ENCODE data around the gene PIK3R6. TPM values are rescaled to one million over a fixed set of nuclear protein-coding genes. Genes with fewer than 3 reads are reported as not detected.

Gene PIK3R6
- total RNA-seq, 3 donors from 2014 or later (not counting 1 experiment from before 2014, with no cell fraction given) = 0.84 to 6.3 (median 1.4) TPM

DNA sequence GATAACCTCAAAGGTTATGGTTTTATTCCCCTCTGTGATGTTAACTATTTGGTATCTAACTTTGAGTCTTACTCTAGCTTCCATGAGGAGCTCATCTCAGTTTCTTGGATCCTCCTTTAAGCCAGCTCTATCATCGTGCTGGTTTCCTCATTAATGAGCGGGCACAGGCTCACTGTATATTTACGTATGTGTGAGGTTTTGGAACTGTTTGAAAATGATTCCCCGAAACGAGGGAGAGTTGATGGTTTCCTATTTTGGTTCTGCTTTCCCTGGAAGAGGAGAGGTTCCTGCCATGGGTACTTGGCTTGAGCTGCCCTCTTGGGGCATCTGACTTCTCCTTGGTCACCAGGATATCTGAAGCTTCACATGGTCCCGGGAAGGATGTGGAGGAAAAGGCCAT is 32.7 kb upstream of the PIK3R6 start:
- intact Hi-C loops (cut with micrococcal nuclease) = no loop called here
- peaks cover 25% of the 10 kb centered on the region for H3K36me3 Mint-ChIP-seq

DNA sequence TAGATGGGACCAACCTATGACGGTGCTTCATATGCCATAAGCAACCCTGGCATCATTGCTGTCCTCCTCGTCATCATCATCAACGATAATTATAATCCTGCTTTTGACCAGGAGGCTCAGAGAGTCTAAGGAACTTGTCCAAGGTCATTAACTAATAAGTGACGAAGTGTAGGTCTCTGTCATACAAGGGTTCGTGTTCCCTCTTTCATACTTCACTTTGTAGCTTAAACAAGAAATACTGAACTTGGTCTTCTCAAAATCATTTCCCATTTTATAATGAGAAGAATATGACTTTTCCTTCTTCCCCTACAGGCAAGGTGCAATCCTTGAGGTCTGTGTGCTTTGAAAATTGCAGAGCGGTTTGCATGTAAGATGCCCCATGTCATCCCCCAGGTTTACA is 31.2 kb upstream of the PIK3R6 start:
- Mint-ChIP-seq H3K9me3 (no peaks in the 10 kb centered on the region), H3K27ac (peak overlapping the region; percentile 80 to 94), H3K27me3 (ENCODE audit: low read depth in 2 of 2) (no peaks in the 10 kb centered on the region), H3K36me3 (peaks cover 19% of the 10 kb centered on the region), H3K4me1 (peaks cover 64 to 77% of the 10 kb centered on the region in 2 donors), H3K4me3 (peak overlapping the region; percentile 38)
- TF ChIP-seq, protein P1, sequence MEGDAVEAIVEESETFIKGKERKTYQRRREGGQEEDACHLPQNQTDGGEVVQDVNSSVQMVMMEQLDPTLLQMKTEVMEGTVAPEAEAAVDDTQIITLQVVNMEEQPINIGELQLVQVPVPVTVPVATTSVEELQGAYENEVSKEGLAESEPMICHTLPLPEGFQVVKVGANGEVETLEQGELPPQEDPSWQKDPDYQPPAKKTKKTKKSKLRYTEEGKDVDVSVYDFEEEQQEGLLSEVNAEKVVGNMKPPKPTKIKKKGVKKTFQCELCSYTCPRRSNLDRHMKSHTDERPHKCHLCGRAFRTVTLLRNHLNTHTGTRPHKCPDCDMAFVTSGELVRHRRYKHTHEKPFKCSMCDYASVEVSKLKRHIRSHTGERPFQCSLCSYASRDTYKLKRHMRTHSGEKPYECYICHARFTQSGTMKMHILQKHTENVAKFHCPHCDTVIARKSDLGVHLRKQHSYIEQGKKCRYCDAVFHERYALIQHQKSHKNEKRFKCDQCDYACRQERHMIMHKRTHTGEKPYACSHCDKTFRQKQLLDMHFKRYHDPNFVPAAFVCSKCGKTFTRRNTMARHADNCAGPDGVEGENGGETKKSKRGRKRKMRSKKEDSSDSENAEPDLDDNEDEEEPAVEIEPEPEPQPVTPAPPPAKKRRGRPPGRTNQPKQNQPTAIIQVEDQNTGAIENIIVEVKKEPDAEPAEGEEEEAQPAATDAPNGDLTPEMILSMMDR (IDR thresholded peaks at IDR 0.05) = no peak
- peak overlapping the region; percentile 81 for H3K27ac ChIP-seq (ENCODE audit: low read length)
- ATAC-seq (no peak), DNase-seq (peak in 1 of 2 donors; percentile 2)
- H3K4me3 ChIP-seq (ENCODE audit: low read length) = no peak overlapping the region
- H3K4me1 ChIP-seq (ENCODE audit: control insufficient read depth, insufficient read depth, low read length) = peaks cover 66% of the 10 kb centered on the region
- peaks cover 67% of the 10 kb centered on the region for H3K36me3 ChIP-seq (ENCODE audit: control insufficient read depth, insufficient read depth, low read length)
- H3K27me3 ChIP-seq (ENCODE audit: control insufficient read depth, insufficient read depth, low read length) = no peaks in the 10 kb centered on the region
- H3K9me3 ChIP-seq (ENCODE audit: control insufficient read depth, insufficient read depth, low read length) = no peaks in the 10 kb centered on the region
- intact Hi-C loops (cut with micrococcal nuclease) = loop anchor here (2.0 to 5.0 kb wide), 3 partner anchors 26 to 64 kb away; no protein-coding TSS in a partner anchor
- 63% methylated on average over 6 of the region's 6 CpGs for WGBS (ENCODE audit: insufficient coverage)

More for the DNA sequence above, 32.7 kb upstream of the PIK3R6 start:
- Histone ChIP-seq H3K27ac (ENCODE audit: low read length) (peak overlapping the region; percentile 81), H3K36me3 (ENCODE audit: control insufficient read depth, insufficient read depth, low read length) (peaks cover 73% of the 10 kb centered on the region), H3K4me3 (ENCODE audit: low read length) (no peak overlapping the region), H3K27me3 (ENCODE audit: control insufficient read depth, insufficient read depth, low read length) (no peaks in the 10 kb centered on the region), H3K9me3 (ENCODE audit: control insufficient read depth, insufficient read depth, low read length) (no peaks in the 10 kb centered on the region), H3K4me1 (ENCODE audit: control insufficient read depth, insufficient read depth, low read length) (peaks cover 71% of the 10 kb centered on the region)
- H3K4me3 Mint-ChIP-seq = no peak overlapping the region
- no peaks in the 10 kb centered on the region for H3K9me3 Mint-ChIP-seq
- DNase-seq = peak in 1 of 2 donors; percentile 10
- no peaks in the 10 kb centered on the region for H3K27me3 Mint-ChIP-seq (ENCODE audit: low read depth in 2 of 2)
- H3K27ac Mint-ChIP-seq = peak overlapping the region; percentile 80 to 94
- ATAC-seq = no peak
- WGBS (ENCODE audit: insufficient coverage) = 72% methylated on average over 6 of the region's 6 CpGs
- TF ChIP-seq, protein P1 (IDR thresholded peaks at IDR 0.05) = no peak
- peaks cover 70 to 80% of the 10 kb centered on the region in 2 donors for H3K4me1 Mint-ChIP-seq

DNA sequence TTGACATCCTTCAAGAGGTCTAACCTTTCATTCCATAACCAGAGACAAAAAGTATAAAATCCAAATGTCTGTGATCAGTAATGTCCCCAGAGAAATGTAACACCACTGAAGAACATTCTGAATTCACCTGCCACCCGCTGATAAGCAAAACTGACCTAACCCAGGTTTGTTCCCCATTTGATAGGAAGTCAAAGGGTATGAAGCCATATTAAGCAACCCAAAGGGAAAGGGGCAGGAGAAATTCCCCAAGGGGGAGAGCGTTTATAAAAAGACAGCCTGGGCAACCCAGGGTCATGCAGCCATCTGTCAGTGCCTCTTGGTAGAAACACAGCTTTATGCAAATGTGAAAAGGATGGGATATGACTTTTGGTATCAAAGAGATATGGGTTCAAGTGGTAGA is 30.7 kb upstream of the PIK3R6 start:
- 71% methylated on average over 2 of the region's 2 CpGs for WGBS (ENCODE audit: insufficient coverage)
- H3K27ac ChIP-seq (ENCODE audit: low read length) = peak overlapping the region; percentile 81
- DNase-seq (no peak), ATAC-seq (no peak)
- TF ChIP-seq, protein P1 (IDR thresholded peaks at IDR 0.05) = no peak
- no peak overlapping the region for H3K4me3 ChIP-seq (ENCODE audit: low read length)
- Mint-ChIP-seq H3K4me1 (peaks cover 64 to 77% of the 10 kb centered on the region in 2 donors), H3K36me3 (peaks cover 17% of the 10 kb centered on the region), H3K27ac (peak overlapping the region; percentile 80 to 94), H3K27me3 (ENCODE audit: low read depth in 2 of 2) (no peaks in the 10 kb centered on the region), H3K4me3 (peak overlapping the region; percentile 38), H3K9me3 (no peaks in the 10 kb centered on the region)
- no peaks in the 10 kb centered on the region for H3K9me3 ChIP-seq (ENCODE audit: control insufficient read depth, insufficient read depth, low read length)
- no peaks in the 10 kb centered on the region for H3K27me3 ChIP-seq (ENCODE audit: control insufficient read depth, insufficient read depth, low read length)
- peaks cover 69% of the 10 kb centered on the region for H3K36me3 ChIP-seq (ENCODE audit: control insufficient read depth, insufficient read depth, low read length)
- H3K4me1 ChIP-seq (ENCODE audit: control insufficient read depth, insufficient read depth, low read length) = peaks cover 66% of the 10 kb centered on the region
- intact Hi-C loops (cut with micrococcal nuclease) = loop anchor here (2.0 to 5.0 kb wide), 3 partner anchors 27 to 65 kb away; no protein-coding TSS in a partner anchor

Measured in natural killer cell (primary cell).